HCT116 (cell line): ENCODE data around the gene THOP1. TPM values are rescaled to one million over a fixed set of nuclear protein-coding genes. Genes with fewer than 3 reads are reported as not detected.

ENCODE experiments used
- ATAC-seq: fragments of 200-7000 bp; cut with Tn5 transposase; 2 replicates; pipeline ENCODE4 v1.9.1; 2020; ENCODE audit warnings: mild to moderate bottlenecking, moderate library complexity
- BruUV-seq: library from RNA; stranded (reverse); fragments of 400-500 nt; replicated peaks from 2 replicates; lab custom pipeline; 2021; lab: Mats Ljungman, UMichigan
- CTCF ChIA-PET: fragments of 300-600 bp; sonication (Branson Sonifier 250); formaldehyde crosslinking; loops from one replicate; lab custom pipeline; 2021; ENCODE audit warnings: antibody characterized with exemption; lab: Charles Lee
- POLR2A ChIA-PET: fragments of 300-600, 350-600 bp; sonication (Branson Sonifier 250); formaldehyde crosslinking; loops from one replicate; lab custom pipeline; 2021; ENCODE audit warnings: antibody characterized with exemption; lab: Charles Lee
- RAD21 ChIA-PET, 2 experiments: fragments of 300-600 bp; sonication (Branson Sonifier 250); formaldehyde crosslinking; loops; one replicate each; lab custom pipeline; 2023; ENCODE audit warnings: low total read pairs in 2 of 2; ENCODE audit not compliant: uncharacterized antibody in 2 of 2, unreplicated experiment in 2 of 2, low non-redundant PET in 1 of 2; lab: Charles Lee
- DNase-seq: peaks from one replicate; pipeline ENCODE4 v3.0.0-alpha.2; 2010; ENCODE audit warnings: low read depth, low spot score
- H2AFZ ChIP-seq: fragments of 200-600 bp; shearing (Covaris generic), sonication (generic); 2 replicates; pipeline ENCODE4 v1.6.1; 2017; ENCODE audit warnings: low read depth, mixed run types, mixed read lengths, antibody characterized with exemption, low read length; ENCODE audit not compliant: poor library complexity, severe bottlenecking
- H3K27ac ChIP-seq: 2 replicates; pipeline ENCODE4 v1.5.1; 2012; ENCODE audit warnings: low read depth, low read length
- H3K27me3 ChIP-seq: fragments of 200-600 bp; sonication (generic); 2 replicates; pipeline ENCODE4 v1.6.1; 2016; ENCODE audit warnings: mixed run types, low read length, mixed read lengths; ENCODE audit not compliant: insufficient read depth
- H3K36me3 ChIP-seq, 2 experiments: fragments of 200-500 bp in 1 of 2; fragments of 200-600 bp in 1 of 2; sonication (Bioruptor generic) in 1 of 2; sonication (generic) in 1 of 2; 2 replicates each; pipeline versions ENCODE4 v1.5.1 to v1.6.1; 2014 to 2016; ENCODE audit warnings: low read length in 2 of 2, inconsistent platforms in 1 of 2, mixed read lengths in 1 of 2, mixed run types in 1 of 2; ENCODE audit not compliant: insufficient read depth in 2 of 2, control insufficient read depth in 1 of 2
- H3K4me1 ChIP-seq, 2 experiments: fragments of 200-600 bp in 1 of 2; sonication (generic) in 1 of 2; 2 replicates each; pipeline versions ENCODE4 v1.5.1 to v1.6.1; 2012 to 2017; ENCODE audit warnings: low read length in 2 of 2, inconsistent platforms in 1 of 2, mild to moderate bottlenecking in 1 of 2, mixed read lengths in 1 of 2, mixed run types in 1 of 2, moderate library complexity in 1 of 2; ENCODE audit not compliant: insufficient read depth in 2 of 2, control insufficient read depth in 1 of 2
- H3K4me2 ChIP-seq: fragments of 200-600 bp; sonication (generic); 2 replicates; pipeline ENCODE4 v1.6.1; 2017; ENCODE audit warnings: mixed run types, low read length, mixed read lengths
- H3K4me3 ChIP-seq, 2 experiments: fragments of 200-600 bp in 1 of 2; sonication (generic) in 1 of 2; replicated peaks in 1 of 2; 2 replicates each; pipeline ENCODE4 v1.5.1; 2011 to 2016; ENCODE audit warnings: low read length in 2 of 2, control low read depth in 1 of 2, low read depth in 1 of 2, mild to moderate bottlenecking in 1 of 2, mixed read lengths in 1 of 2, mixed run types in 1 of 2
- H3K79me2 ChIP-seq: fragments of 200-600 bp; sonication (generic); 2 replicates; pipeline ENCODE4 v1.6.1; 2017; ENCODE audit warnings: mild to moderate bottlenecking, mixed run types, low read length, moderate library complexity, mixed read lengths; ENCODE audit not compliant: insufficient read depth
- H3K9ac ChIP-seq: fragments of 200-600 bp; sonication (generic); 2 replicates; pipeline ENCODE4 v1.6.1; 2016; ENCODE audit warnings: low read length, mixed read lengths
- H3K9me2 ChIP-seq: fragments of 200-600 bp; sonication (generic), shearing (Covaris generic); 2 replicates; pipeline ENCODE4 v1.6.1; 2017; ENCODE audit warnings: mixed run types, mild to moderate bottlenecking, moderate library complexity; ENCODE audit not compliant: insufficient read depth
- H3K9me3 ChIP-seq, 2 experiments: fragments of 200-500 bp in 1 of 2; fragments of 200-600 bp in 1 of 2; sonication (Bioruptor generic) in 1 of 2; sonication (generic) in 1 of 2; 2 replicates each; pipeline ENCODE4 v1.6.1; 2014 to 2017; ENCODE audit warnings: low read length in 2 of 2, mixed read lengths in 2 of 2, inconsistent platforms in 1 of 2, low read depth in 1 of 2, mild to moderate bottlenecking in 1 of 2, mixed run types in 1 of 2, moderate library complexity in 1 of 2; ENCODE audit not compliant: control insufficient read depth in 1 of 2, insufficient read depth in 1 of 2
- H4K20me1 ChIP-seq: fragments of 200-600 bp; sonication (generic), shearing (Covaris generic); 2 replicates; pipeline ENCODE4 v1.6.1; 2017; ENCODE audit warnings: mixed run types, mild to moderate bottlenecking, moderate library complexity; ENCODE audit not compliant: insufficient read depth
- CBX3 ChIP-seq: IDR thresholded peaks from 2 replicates; pipeline ENCODE4 v1.6.1; 2012; ENCODE audit warnings: low read depth
- CEBPB ChIP-seq: IDR thresholded peaks from 2 replicates; pipeline ENCODE4 v1.6.1; 2012; ENCODE audit warnings: low read depth
- EGR1 ChIP-seq: IDR thresholded peaks from 2 replicates; pipeline ENCODE4 v1.6.1; 2012; ENCODE audit warnings: low read depth
- EZH2phosphoT487 ChIP-seq: fragments of 200-600 bp; IDR thresholded peaks from 2 replicates; pipeline ENCODE4 v1.6.1; 2018; ENCODE audit warnings: antibody characterized with exemption, borderline replicate concordance
- POLR2AphosphoS5 ChIP-seq: IDR thresholded peaks from 2 replicates; pipeline ENCODE4 v1.6.1; 2011; ENCODE audit warnings: mild to moderate bottlenecking, low read depth, low read length, moderate library complexity
- SIN3A ChIP-seq: IDR thresholded peaks from 2 replicates; pipeline ENCODE4 v1.6.1; 2012; ENCODE audit warnings: low read depth
- SP1 ChIP-seq: IDR thresholded peaks from 2 replicates; pipeline ENCODE4 v1.6.1; 2012; ENCODE audit warnings: low read depth
- SRF ChIP-seq: IDR thresholded peaks from 2 replicates; pipeline ENCODE4 v1.6.1; 2012; ENCODE audit warnings: low read depth
- intact Hi-C: fragments of 100-400 bp; cut with micrococcal nuclease; formaldehyde crosslinking; loops from 2 replicates; pipeline ENCODE4 v1.10.0; 2022
- total RNA-seq: library from RNA; stranded (reverse); gene quantifications from one replicate; pipeline ENCODE4 v1.2.1, GENCODE V29; 2021; ENCODE audit not compliant: unreplicated experiment
- TF ChIP-seq, protein P1 (sequence below): IDR thresholded peaks from 2 replicates; pipeline ENCODE4 v1.6.1; 2012

The THOP1 gene
- total RNA-seq, 1 experiment from 2014 or later, result 201 TPM

DNA sequence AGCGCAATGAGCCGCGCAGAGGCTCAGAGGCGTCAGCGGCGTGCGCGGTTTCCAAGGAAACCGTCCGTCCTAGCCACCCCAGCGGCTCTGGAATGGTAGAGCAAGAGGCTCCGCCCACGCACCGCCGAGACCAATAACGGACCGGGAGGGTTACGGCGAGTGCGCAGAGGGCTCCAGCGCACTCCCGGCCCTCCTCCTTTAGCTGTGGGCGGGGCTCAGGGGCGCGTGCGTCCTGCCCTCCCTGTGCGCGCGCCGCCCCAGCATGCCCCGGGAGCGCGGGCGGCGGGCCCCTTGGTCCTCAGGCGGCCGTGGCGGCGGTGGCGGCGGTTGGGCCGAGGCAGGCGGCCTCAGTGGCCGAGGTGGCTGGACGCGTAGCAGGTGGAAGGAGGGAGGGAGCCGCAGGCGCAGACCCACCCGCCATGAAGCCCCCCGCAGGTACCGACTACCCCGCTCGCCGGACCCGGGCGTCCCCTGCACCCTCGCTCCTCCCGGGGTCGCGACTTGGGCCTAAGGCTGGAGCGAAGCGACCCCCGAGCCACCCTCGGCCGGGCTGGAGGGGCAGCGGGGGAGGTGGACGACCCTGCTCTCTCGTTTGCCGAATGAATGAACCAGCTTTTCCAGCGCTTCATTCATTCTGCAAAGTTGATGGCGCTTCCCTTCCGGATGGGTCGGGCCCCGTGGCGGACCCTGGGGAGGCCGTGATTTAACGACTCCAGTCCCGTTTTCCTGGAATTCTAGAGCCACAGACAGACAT lies at the start of gene THOP1 (continued):
- TF ChIP-seq, protein P1, sequence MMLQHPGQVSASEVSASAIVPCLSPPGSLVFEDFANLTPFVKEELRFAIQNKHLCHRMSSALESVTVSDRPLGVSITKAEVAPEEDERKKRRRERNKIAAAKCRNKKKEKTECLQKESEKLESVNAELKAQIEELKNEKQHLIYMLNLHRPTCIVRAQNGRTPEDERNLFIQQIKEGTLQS, result no peak
- TF ChIP-seq EZH2phosphoT487, result no peak
- no peak for TF ChIP-seq SRF
- TF ChIP-seq CEBPB, result no peak
- peak; percentile 63; the same call in 1 of the 2 replicates for TF ChIP-seq SIN3A
- no peak for TF ChIP-seq CBX3
- TF ChIP-seq SP1, result no peak

- H3K9ac ChIP-seq, result no peak overlapping the region
- no peak overlapping the region for H3K4me3 ChIP-seq
- TF ChIP-seq CEBPB (no peak), EGR1 (no peak), POLR2AphosphoS5 (no peak)
- DNase-seq, result no peak
- H3K4me1 ChIP-seq, result peaks cover 0 to 3% of the 10 kb centered on the region in 2 experiments; a peak in 1 of 4 replicates
- H3K79me2 ChIP-seq, result peaks cover 21% of the 10 kb centered on the region
- no peak overlapping the region for H3K4me2 ChIP-seq
- TSS peak; percentile 11 for BruUV-seq
- peaks cover 0 to 6% of the 10 kb centered on the region in 2 experiments; a peak in 1 of 4 replicates for H3K9me3 ChIP-seq
- H3K27me3 ChIP-seq, result no peaks in the 10 kb centered on the region
- ChIA-PET RAD21 (no interaction called here), CTCF (no interaction called here), POLR2A (no interaction called here)
- H4K20me1 ChIP-seq, result no peaks in the 10 kb centered on the region
- H2AFZ ChIP-seq, result no peak overlapping the region
- H3K36me3 ChIP-seq, result peaks cover 3 to 17% of the 10 kb centered on the region in 2 experiments
- ATAC-seq, result no peak
- intact Hi-C loops, result no loop called here
- H3K27ac ChIP-seq, result no peak overlapping the region
- H3K9me2 ChIP-seq, result no peaks in the 10 kb centered on the region
Observed at GRCh38 chr19:2736550-2737190, 48.6 kb upstream of the THOP1 start.
